OCI-LY3 (cell line): ENCODE measurements around the gene NCLN.
A peak's percentile ranks its signal among the peaks of the same experiment; 100 is the strongest.
"Not testable (repeated sequence)": the region's sequence is repeated elsewhere in the genome, so short reads cannot be mapped to it uniquely, and the experiment has no call there.

Experiments used
- H2AFZ ChIP-seq: fragments of 200-600, 300-600 bp; shearing (Covaris generic); 2 replicates; pipeline ENCODE4 v1.6.0; 2014; ENCODE audit warnings: antibody characterized with exemption, low read depth, low read length
- H3K27ac ChIP-seq: fragments of 200-600, 300-600 bp; sonication (generic); 2 replicates; pipeline ENCODE4 v1.5.1; 2014; ENCODE audit warnings: mild to moderate bottlenecking, low read length, moderate library complexity, mixed read lengths
- H3K27me3 ChIP-seq: fragments of 200-600, 300-600 bp; sonication (generic); 2 replicates; pipeline ENCODE4 v1.6.1; 2014; ENCODE audit warnings: low read depth, low read length, mixed read lengths
- H3K36me3 ChIP-seq: fragments of 200-600, 300-600 bp; sonication (generic); replicated peaks from 2 replicates; pipeline ENCODE3; 2014; ENCODE audit warnings: low read depth, low read length, mixed read lengths
- H3K4me1 ChIP-seq: fragments of 300-600, 200-600 bp; sonication (generic); 2 replicates; pipeline ENCODE4 v1.6.1; 2014; ENCODE audit warnings: low read length, mixed read lengths
- H3K4me2 ChIP-seq: fragments of 200-600, 300-600 bp; sonication (generic); 2 replicates; pipeline ENCODE4 v1.6.1; 2014; ENCODE audit warnings: low read length, mixed read lengths
- H3K4me3 ChIP-seq: fragments of 300-600, 200-600 bp; sonication (generic); 2 replicates; pipeline ENCODE4 v1.5.1; 2014; ENCODE audit warnings: antibody characterized with exemption, mild to moderate bottlenecking, low read length, moderate library complexity
- H3K79me2 ChIP-seq: fragments of 300-600, 200-600 bp; shearing (Covaris generic); 2 replicates; pipeline ENCODE4 v1.6.1; 2014; ENCODE audit warnings: mild to moderate bottlenecking, low read length, mixed read lengths
- H3K9ac ChIP-seq: fragments of 300-600, 200-600 bp; shearing (Covaris generic); 2 replicates; pipeline ENCODE4 v1.6.0; 2014; ENCODE audit warnings: mild to moderate bottlenecking, low read length, moderate library complexity
- H3K9me3 ChIP-seq: fragments of 200-600, 300-600 bp; shearing (Covaris generic); 2 replicates; pipeline ENCODE4 v1.6.1; 2014; ENCODE audit warnings: low read length, mixed read lengths; ENCODE audit not compliant: insufficient read depth
- H4K20me1 ChIP-seq: fragments of 200-600, 300-600 bp; sonication (generic); 2 replicates; pipeline ENCODE4 v1.6.1; 2016; ENCODE audit warnings: low read length, mixed read lengths; ENCODE audit not compliant: insufficient read depth
- EZH2phosphoT487 ChIP-seq: fragments of 200-600 bp; shearing (Covaris generic); IDR thresholded peaks from 2 replicates; pipeline ENCODE4 v1.6.1; 2018; ENCODE audit warnings: antibody characterized with exemption, mixed run types, low read depth
- TF ChIP-seq, protein P1 (sequence below): fragments of 200-600, 300-600 bp; sonication (generic); IDR thresholded peaks from 2 replicates; pipeline ENCODE4 v1.5.1; 2014; ENCODE audit warnings: antibody characterized with exemption, low read length, low read depth

Gene NCLN

DNA sequence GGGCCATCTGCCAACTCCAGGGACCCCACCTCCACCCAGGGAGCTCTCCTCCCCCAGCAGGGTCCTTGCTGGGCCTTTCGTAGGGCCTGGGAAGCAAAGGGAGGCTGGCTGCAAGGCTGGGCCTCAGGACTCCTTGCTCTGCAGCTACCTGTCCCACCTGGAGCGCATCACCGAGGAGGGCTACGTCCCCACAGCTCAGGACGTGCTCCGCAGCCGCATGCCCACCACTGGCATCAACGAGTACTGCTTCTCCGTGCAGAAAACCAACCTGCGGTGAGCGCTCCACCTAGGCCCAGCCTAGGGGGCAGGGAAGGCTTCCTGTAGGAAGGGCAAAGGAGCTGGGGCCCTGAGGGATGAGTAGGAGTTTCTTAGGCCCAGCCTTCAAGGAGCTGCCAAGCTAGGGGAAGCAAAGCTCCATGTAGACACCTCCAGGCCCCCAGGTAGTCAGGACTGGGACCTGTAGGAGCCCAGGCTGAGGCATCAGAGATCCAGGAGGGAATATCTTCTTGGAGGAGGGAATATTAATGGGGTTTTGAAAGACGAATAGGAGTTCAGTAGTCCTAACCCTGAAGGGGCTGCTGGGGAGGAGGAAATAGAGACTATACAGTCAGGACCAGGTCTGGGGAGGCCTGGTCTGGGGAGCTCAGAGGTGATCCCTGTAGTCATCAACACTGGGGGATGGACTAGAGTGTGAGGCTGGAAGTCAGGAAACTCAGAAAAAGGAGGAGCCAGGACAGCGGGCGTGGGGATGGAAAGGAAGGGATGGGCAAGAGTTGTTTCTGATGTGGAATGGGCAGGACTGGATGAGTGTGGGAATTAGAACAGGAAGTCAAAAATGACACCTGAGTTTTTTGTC lies 33.9 kb upstream of the NCLN start:
- Histone ChIP-seq H3K36me3 (peaks cover 70% of the 10 kb centered on the region), H3K9me3 (no peaks in the 10 kb centered on the region), H3K4me2 (peak overlapping the region; percentile 94), H3K9ac (no peak overlapping the region), H3K27ac (peak overlapping the region; percentile 82; the same call in 1 of the 2 replicates), H3K4me3 (peak overlapping the region; percentile 89), H3K79me2 (peaks cover 70% of the 10 kb centered on the region), H2AFZ (no peak overlapping the region), H3K27me3 (no peaks in the 10 kb centered on the region), H3K4me1 (peaks cover 78% of the 10 kb centered on the region), H4K20me1 (peaks cover 6% of the 10 kb centered on the region)
- TF ChIP-seq EZH2phosphoT487: no peak
- TF ChIP-seq, protein P1, sequence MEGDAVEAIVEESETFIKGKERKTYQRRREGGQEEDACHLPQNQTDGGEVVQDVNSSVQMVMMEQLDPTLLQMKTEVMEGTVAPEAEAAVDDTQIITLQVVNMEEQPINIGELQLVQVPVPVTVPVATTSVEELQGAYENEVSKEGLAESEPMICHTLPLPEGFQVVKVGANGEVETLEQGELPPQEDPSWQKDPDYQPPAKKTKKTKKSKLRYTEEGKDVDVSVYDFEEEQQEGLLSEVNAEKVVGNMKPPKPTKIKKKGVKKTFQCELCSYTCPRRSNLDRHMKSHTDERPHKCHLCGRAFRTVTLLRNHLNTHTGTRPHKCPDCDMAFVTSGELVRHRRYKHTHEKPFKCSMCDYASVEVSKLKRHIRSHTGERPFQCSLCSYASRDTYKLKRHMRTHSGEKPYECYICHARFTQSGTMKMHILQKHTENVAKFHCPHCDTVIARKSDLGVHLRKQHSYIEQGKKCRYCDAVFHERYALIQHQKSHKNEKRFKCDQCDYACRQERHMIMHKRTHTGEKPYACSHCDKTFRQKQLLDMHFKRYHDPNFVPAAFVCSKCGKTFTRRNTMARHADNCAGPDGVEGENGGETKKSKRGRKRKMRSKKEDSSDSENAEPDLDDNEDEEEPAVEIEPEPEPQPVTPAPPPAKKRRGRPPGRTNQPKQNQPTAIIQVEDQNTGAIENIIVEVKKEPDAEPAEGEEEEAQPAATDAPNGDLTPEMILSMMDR: no peak

DNA sequence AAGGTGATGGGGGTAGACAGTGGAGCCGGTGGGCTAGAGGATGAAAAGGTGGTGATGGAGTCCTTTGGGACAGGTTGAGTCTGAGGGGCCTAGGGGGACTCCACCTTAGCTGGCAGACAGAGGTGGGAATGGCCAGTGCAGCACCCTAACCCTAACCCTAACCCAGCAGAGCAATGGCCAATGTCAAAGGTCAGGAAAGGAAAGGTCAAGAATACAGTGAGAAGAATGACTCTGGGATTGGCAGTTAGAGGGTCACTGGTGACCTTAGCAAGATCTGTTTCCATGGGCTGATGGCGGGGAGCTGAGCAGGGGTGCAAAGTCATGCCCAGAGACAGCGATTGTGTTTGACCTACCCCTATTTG lies 33.3 kb upstream of the NCLN start:
- H3K4me1 ChIP-seq: peaks cover 72% of the 10 kb centered on the region
- H3K36me3 ChIP-seq: peaks cover 73% of the 10 kb centered on the region
- H2AFZ ChIP-seq: no peak overlapping the region
- H3K9me3 ChIP-seq: no peaks in the 10 kb centered on the region
- peaks cover 6% of the 10 kb centered on the region for H4K20me1 ChIP-seq
- H3K27ac ChIP-seq: 0 out of 2 replicates have a peak overlapping the region, but pooled peaks have one; percentile 14
- no peak for TF ChIP-seq EZH2phosphoT487
- TF ChIP-seq, protein P1: no peak
- H3K4me3 ChIP-seq: peak overlapping the region; percentile 89; the same call in 1 of the 2 replicates
- H3K9ac ChIP-seq: no peak overlapping the region
- H3K4me2 ChIP-seq: peak overlapping the region; percentile 94; the same call in 1 of the 2 replicates
- H3K79me2 ChIP-seq: peaks cover 70% of the 10 kb centered on the region
- H3K27me3 ChIP-seq: no peaks in the 10 kb centered on the region

DNA sequence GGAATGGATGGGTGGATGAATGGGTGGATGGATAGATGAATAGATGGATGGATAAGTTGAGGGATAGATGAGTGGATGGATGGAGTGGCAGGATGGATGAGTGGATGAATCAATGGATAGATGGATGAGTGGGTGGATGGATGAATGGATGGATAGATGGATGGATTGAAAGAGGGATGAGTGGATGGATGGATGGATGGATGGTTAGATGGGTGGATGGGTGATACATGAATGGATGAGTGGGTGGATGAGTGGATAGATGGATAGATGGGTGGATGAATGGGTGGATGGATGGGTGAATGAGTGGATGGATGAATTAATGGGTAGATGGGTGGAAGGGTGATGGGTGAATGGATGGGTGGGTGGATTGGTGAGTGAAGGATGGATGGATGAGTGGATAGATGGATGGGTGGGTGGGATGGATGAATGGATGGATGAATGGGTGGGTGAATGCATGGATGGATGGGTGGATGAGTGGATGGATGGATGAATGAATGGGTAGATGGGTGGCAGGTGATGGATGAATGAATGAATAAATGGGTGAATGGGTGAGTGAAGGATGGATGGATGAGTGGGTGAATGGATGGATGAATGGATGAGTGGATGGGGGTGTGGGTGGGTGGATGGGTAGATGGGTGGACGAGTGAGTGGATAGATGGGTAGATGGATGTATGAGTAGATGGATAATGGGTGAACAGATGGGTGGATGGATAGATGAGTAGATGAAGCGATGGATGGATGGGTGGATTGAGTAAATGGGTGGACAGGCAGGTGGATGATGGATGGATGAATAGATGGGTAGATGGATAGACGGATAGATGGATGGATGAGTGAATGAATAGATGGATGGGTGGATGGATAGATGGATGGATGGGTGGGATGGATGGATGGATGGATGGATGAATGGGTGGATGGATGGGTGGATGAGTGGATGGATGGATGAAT lies 32.2 kb upstream of the NCLN start:
- Histone ChIP-seq H2AFZ (no peak overlapping the region), H3K4me1 (peaks cover 60% of the 10 kb centered on the region), H3K4me2 (peak overlapping the region; percentile 35), H3K27ac (no peak overlapping the region), H3K9me3 (no peaks in the 10 kb centered on the region), H4K20me1 (peaks cover 6% of the 10 kb centered on the region), H3K9ac (no peak overlapping the region), H3K27me3 (no peaks in the 10 kb centered on the region), H3K79me2 (peaks cover 70% of the 10 kb centered on the region), H3K36me3 (peaks cover 84% of the 10 kb centered on the region), H3K4me3 (peak overlapping the region; percentile 13; the same call in 1 of the 2 replicates)
- TF ChIP-seq, protein P1: no peak
- TF ChIP-seq EZH2phosphoT487: no peak

DNA sequence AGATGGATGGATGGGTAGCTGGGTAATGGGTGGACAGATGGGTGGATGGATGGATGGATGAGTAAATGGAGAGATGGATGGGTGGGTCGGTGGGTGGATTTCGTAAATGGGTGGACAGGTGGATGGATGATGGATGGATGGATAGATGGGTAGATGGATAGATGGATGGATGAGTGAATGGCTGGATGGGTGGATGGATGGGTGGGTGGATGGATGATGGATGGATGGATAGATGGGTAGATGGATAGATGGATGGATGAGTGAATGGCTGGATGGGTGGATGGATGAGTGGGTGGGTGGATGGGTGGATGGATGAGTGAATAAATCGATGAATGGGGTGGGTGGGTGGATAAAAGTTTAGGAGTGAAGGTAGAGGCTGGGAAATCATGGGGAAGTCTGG lies 31.3 kb upstream of the NCLN start:
- H3K4me3 ChIP-seq: peak overlapping the region; percentile 63
- H3K9me3 ChIP-seq, H3K27me3 ChIP-seq, H2AFZ ChIP-seq, H4K20me1 ChIP-seq: not testable (repeated sequence)
- H3K79me2 ChIP-seq: peaks cover 61% of the 10 kb centered on the region
- peak overlapping the region; percentile 83 for H3K4me2 ChIP-seq
- H3K9ac ChIP-seq: peak overlapping the region; percentile 34; the same call in 1 of the 2 replicates
- peaks cover 52% of the 10 kb centered on the region for H3K4me1 ChIP-seq
- H3K27ac ChIP-seq: peak overlapping the region; percentile 68
- H3K36me3 ChIP-seq: peaks cover 83% of the 10 kb centered on the region
